ENCODE measurements around the gene PDHX. TPM values are rescaled to one million over a fixed set of nuclear protein-coding genes. Genes with fewer than 3 reads are reported as not detected.

Gene PDHX
- total RNA-seq, 1 donor from 2014 or later: 44.0 TPM

DNA sequence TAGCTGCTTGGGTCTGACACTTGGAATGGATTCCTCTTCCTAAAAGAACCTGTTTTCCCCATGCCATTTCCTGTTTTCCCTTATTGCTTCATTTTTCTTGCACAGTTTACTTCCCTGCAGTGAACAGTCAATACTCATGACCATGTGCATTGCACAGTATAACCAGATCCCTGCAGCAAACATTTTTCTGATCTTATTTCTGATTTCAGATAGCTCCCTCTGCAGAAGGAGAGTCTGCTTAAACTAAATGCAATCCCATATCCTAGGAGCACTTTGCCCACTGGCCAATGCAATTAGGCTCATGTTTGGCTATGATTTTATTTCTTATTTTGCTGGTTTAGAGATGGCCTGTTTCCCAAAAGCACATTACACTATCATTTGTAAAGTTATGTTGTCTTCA, 125.8 kb downstream of the PDHX start:
- H2AFZ ChIP-seq (ENCODE audit: low read depth, low read length): no peak overlapping the region
- no peak for FAIRE-seq
- Mint-ChIP-seq H3K9me3 (ENCODE audit: unreplicated experiment) (no peaks in the 10 kb centered on the region), H3K27me3 (ENCODE audit: low read depth, unreplicated experiment) (peaks cover 2% of the 10 kb centered on the region), H3K27ac (ENCODE audit: unreplicated experiment) (no peak overlapping the region), H3K36me3 (ENCODE audit: low read depth, unreplicated experiment) (no peaks in the 10 kb centered on the region), H3K4me3 (ENCODE audit: unreplicated experiment) (no peak overlapping the region), H3K4me1 (ENCODE audit: low read depth, unreplicated experiment) (peaks cover 16% of the 10 kb centered on the region)
- no peaks in the 10 kb centered on the region for H4K20me1 ChIP-seq (ENCODE audit: insufficient read depth, low read length)
- no peak overlapping the region for H3K27ac ChIP-seq (ENCODE audit: low read depth, low read length)
- no peak overlapping the region for H3K4me3 ChIP-seq (ENCODE audit: insufficient read depth, low read depth, low read length)
- DNase-seq (ENCODE audit: low read depth): no peak
- H3K36me3 ChIP-seq (ENCODE audit: insufficient read depth, low read length): no peaks in the 10 kb centered on the region
- no peaks in the 10 kb centered on the region for H3K27me3 ChIP-seq (ENCODE audit: insufficient read depth, low read length)
- H3K79me2 ChIP-seq (ENCODE audit: insufficient read depth, low read length): no peaks in the 10 kb centered on the region
- H3K4me2 ChIP-seq (ENCODE audit: low read length): no peak overlapping the region
- H3K9me3 ChIP-seq (ENCODE audit: insufficient read depth, low read depth, low read length): no peaks in the 10 kb centered on the region
- no peak overlapping the region for H3K9ac ChIP-seq (ENCODE audit: low read length)
- TF ChIP-seq, protein P1, sequence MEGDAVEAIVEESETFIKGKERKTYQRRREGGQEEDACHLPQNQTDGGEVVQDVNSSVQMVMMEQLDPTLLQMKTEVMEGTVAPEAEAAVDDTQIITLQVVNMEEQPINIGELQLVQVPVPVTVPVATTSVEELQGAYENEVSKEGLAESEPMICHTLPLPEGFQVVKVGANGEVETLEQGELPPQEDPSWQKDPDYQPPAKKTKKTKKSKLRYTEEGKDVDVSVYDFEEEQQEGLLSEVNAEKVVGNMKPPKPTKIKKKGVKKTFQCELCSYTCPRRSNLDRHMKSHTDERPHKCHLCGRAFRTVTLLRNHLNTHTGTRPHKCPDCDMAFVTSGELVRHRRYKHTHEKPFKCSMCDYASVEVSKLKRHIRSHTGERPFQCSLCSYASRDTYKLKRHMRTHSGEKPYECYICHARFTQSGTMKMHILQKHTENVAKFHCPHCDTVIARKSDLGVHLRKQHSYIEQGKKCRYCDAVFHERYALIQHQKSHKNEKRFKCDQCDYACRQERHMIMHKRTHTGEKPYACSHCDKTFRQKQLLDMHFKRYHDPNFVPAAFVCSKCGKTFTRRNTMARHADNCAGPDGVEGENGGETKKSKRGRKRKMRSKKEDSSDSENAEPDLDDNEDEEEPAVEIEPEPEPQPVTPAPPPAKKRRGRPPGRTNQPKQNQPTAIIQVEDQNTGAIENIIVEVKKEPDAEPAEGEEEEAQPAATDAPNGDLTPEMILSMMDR (IDR thresholded peaks at IDR 0.05; ENCODE audit: insufficient read depth, low read depth, low read length): no peak
- peaks cover 10% of the 10 kb centered on the region for H3K4me1 ChIP-seq (ENCODE audit: insufficient read depth, low read length)

DNA sequence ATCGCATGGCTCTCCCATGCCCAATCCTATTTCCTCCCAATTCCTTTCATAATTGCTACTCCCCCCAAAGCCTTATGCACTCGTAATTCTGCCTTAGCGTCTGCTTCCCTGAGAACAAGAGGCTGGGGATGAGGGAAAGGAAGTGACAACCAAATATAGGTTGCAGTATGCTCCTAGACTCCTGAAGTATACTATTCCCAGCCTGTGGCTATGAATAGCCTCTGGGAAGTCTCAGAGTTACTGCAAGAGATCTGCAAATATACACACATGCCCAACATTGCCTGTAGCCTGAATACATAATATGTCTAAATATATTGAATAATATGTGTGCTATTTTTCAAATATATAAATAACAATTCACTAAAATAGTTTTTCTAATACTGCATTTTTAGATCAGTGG, 126.5 kb downstream of the PDHX start:
- no peak for FAIRE-seq
- Mint-ChIP-seq H3K36me3 (ENCODE audit: low read depth, unreplicated experiment) (no peaks in the 10 kb centered on the region), H3K4me3 (ENCODE audit: unreplicated experiment) (no peak overlapping the region), H3K4me1 (ENCODE audit: low read depth, unreplicated experiment) (peaks cover 16% of the 10 kb centered on the region), H3K9me3 (ENCODE audit: unreplicated experiment) (no peaks in the 10 kb centered on the region), H3K27me3 (ENCODE audit: low read depth, unreplicated experiment) (peaks cover 2% of the 10 kb centered on the region), H3K27ac (ENCODE audit: unreplicated experiment) (no peak overlapping the region)
- Histone ChIP-seq H3K79me2 (ENCODE audit: insufficient read depth, low read length) (no peaks in the 10 kb centered on the region), H4K20me1 (ENCODE audit: insufficient read depth, low read length) (no peaks in the 10 kb centered on the region), H3K9me3 (ENCODE audit: insufficient read depth, low read depth, low read length) (no peaks in the 10 kb centered on the region), H3K27me3 (ENCODE audit: insufficient read depth, low read length) (no peaks in the 10 kb centered on the region), H3K4me2 (ENCODE audit: low read length) (no peak overlapping the region), H3K4me1 (ENCODE audit: insufficient read depth, low read length) (peaks cover 10% of the 10 kb centered on the region), H3K9ac (ENCODE audit: low read length) (no peak overlapping the region), H3K4me3 (ENCODE audit: insufficient read depth, low read depth, low read length) (no peak overlapping the region), H3K36me3 (ENCODE audit: insufficient read depth, low read length) (no peaks in the 10 kb centered on the region), H2AFZ (ENCODE audit: low read depth, low read length) (no peak overlapping the region), H3K27ac (ENCODE audit: low read depth, low read length) (no peak overlapping the region)
- TF ChIP-seq EZH2 (IDR thresholded peaks at IDR 0.05; ENCODE audit: insufficient read depth, low read length): no peak
- TF ChIP-seq, protein P1 (IDR thresholded peaks at IDR 0.05; ENCODE audit: insufficient read depth, low read depth, low read length): no peak
- DNase-seq (ENCODE audit: low read depth): no peak

DNA sequence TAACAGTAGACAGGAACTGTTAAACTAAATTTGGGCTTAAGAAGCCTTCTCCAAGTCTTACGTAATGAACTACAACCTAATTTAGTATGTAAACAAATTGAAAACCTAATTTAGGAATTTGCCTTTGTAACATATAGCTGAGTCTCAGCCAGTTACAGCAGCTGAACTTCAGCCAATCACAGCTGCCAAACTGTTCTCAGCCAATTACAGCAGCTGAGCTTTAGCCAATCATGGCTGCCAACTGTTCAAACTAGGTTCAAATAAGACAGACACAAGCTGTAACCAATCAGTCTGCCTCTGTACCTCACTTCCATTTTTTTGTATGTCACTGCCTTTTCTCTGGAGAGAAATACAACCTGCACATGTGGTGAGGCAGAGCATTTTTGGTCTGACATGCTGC, 127.5 kb downstream of the PDHX start:
- Histone ChIP-seq H3K4me1 (ENCODE audit: insufficient read depth, low read length) (peaks cover 10% of the 10 kb centered on the region), H3K27ac (ENCODE audit: low read depth, low read length) (no peak overlapping the region), H3K36me3 (ENCODE audit: insufficient read depth, low read length) (no peaks in the 10 kb centered on the region), H3K4me3 (ENCODE audit: insufficient read depth, low read depth, low read length) (no peak overlapping the region), H2AFZ (ENCODE audit: low read depth, low read length) (no peak overlapping the region), H3K9me3 (ENCODE audit: insufficient read depth, low read depth, low read length) (no peaks in the 10 kb centered on the region), H4K20me1 (ENCODE audit: insufficient read depth, low read length) (no peaks in the 10 kb centered on the region), H3K9ac (ENCODE audit: low read length) (no peak overlapping the region), H3K27me3 (ENCODE audit: insufficient read depth, low read length) (no peaks in the 10 kb centered on the region), H3K79me2 (ENCODE audit: insufficient read depth, low read length) (no peaks in the 10 kb centered on the region), H3K4me2 (ENCODE audit: low read length) (no peak overlapping the region)
- Mint-ChIP-seq H3K27me3 (ENCODE audit: low read depth, unreplicated experiment) (peaks cover 2% of the 10 kb centered on the region), H3K9me3 (ENCODE audit: unreplicated experiment) (no peaks in the 10 kb centered on the region), H3K36me3 (ENCODE audit: low read depth, unreplicated experiment) (no peaks in the 10 kb centered on the region), H3K4me3 (ENCODE audit: unreplicated experiment) (no peak overlapping the region), H3K27ac (ENCODE audit: unreplicated experiment) (no peak overlapping the region), H3K4me1 (ENCODE audit: low read depth, unreplicated experiment) (peaks cover 20% of the 10 kb centered on the region)
- FAIRE-seq (no peak), DNase-seq (ENCODE audit: low read depth) (no peak)
- TF ChIP-seq EZH2 (IDR thresholded peaks at IDR 0.05; ENCODE audit: insufficient read depth, low read length): no peak
- TF ChIP-seq, protein P1 (IDR thresholded peaks at IDR 0.05; ENCODE audit: insufficient read depth, low read depth, low read length): no peak
